WI38 (cell line): ENCODE data around the gene CHD3.
A peak's percentile ranks its signal among the peaks of the same experiment; 100 is the strongest.

Experiments
- H3K4me3 ChIP-seq: 2 replicates; pipeline ENCODE4 v1.5.1; 2011; ENCODE audit warnings: low read depth, mild to moderate bottlenecking, control low read depth, low read length
- CTCF ChIP-seq: IDR thresholded peaks from 2 replicates; pipeline ENCODE4 v1.5.1; 2012; ENCODE audit warnings: low read depth, mild to moderate bottlenecking, control low read depth, low read length

Gene CHD3

GRCh38 chr17:7910711-7911110 is 22.1 kb downstream of the CHD3 start:
- TF ChIP-seq CTCF: no peak
- no peak overlapping the region for H3K4me3 ChIP-seq

- no peak overlapping the region for H3K4me3 ChIP-seq
- no peak for TF ChIP-seq CTCF
Measured at GRCh38 chr17:7911116-7911515, 22.5 kb downstream of the CHD3 start.

GRCh38 chr17:7912927-7913524 is 24.4 kb downstream of the CHD3 start:
- H3K4me3 ChIP-seq: no peak overlapping the region
- peak; percentile 65 for TF ChIP-seq CTCF

GRCh38 chr17:7915179-7915610 is 26.6 kb downstream of the CHD3 start:
- peak overlapping the region; percentile 65 for H3K4me3 ChIP-seq
- TF ChIP-seq CTCF: no peak

GRCh38 chr17:7915611-7916384 is 27.2 kb downstream of the CHD3 start, which contains the start of gene RNF227:
Gene RNF227 (minus strand): TSS chr17:7916289. CDS start chr17:7916195, 94 bp downstream.
- H3K4me3 ChIP-seq: peak within 1 kb of the TSS; percentile 65

GRCh38 chr17:7916385-7916682 is 27.7 kb downstream of the CHD3 start:
- TF ChIP-seq CTCF: no peak
- peak overlapping the region; percentile 65 for H3K4me3 ChIP-seq

More at GRCh38 chr17:7915611-7916384, 27.2 kb downstream of the CHD3 start, which contains the start of gene RNF227:
- TF ChIP-seq CTCF: no peak

- H3K4me3 ChIP-seq: no peak overlapping the region
- no peak for TF ChIP-seq CTCF
Measured at GRCh38 chr17:7916808-7917207, 28.2 kb downstream of the CHD3 start.
